NCI-H510A (cell line): ENCODE data around the gene GTF2A2.
"Not testable (repeated sequence)": the region's sequence is repeated elsewhere in the genome, so short reads cannot be mapped to it uniquely, and the experiment has no call there.

ENCODE experiments used
- DNase-seq: peaks from one replicate; lab custom pipeline; 2025; lab: John Stamatoyannopoulos, UW

Gene GTF2A2, protein sequence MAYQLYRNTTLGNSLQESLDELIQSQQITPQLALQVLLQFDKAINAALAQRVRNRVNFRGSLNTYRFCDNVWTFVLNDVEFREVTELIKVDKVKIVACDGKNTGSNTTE

DNA sequence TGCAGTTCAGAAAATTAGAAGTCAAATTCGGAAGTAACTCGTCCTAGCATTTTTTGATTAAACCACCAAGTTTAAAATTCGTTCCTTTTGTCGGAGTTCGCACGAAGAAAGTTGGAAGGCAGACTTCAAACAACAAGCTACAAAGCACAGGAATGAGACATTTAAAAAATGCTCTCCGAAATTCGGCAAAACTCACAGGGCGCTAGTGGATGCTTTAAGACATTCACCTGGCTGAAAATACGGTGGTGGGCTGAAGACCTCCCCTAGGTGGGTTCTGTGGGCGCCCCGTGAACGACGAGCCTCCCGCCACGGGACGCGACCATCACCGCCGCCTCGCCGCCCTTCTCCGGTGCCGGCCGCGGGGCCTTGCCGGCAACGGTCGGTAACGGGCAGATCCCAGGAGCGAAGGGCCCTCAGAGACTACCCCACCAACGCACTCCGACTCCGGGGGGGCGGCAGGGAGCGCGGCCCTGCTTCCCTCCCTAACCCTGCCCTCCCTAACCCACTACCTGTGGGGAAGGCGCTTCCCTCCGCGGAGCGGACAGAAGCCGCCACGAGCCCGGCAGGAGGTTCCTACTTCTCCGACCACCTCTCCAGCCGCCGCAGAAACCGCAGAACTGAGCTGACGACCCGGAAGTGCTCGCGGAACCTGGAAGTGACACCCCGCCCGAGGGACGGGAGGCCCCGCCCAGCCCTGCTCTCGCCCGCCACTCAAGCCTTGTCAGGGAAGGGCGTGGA, at the start of gene GTF2A2:
Gene GTF2A2, minus strand, starts transcription at position 619 of the 738 bp plus-strand sequence. CDS start 5,238 bp downstream, outside the sequence.
- DNase-seq = peak; percentile 90

DNA sequence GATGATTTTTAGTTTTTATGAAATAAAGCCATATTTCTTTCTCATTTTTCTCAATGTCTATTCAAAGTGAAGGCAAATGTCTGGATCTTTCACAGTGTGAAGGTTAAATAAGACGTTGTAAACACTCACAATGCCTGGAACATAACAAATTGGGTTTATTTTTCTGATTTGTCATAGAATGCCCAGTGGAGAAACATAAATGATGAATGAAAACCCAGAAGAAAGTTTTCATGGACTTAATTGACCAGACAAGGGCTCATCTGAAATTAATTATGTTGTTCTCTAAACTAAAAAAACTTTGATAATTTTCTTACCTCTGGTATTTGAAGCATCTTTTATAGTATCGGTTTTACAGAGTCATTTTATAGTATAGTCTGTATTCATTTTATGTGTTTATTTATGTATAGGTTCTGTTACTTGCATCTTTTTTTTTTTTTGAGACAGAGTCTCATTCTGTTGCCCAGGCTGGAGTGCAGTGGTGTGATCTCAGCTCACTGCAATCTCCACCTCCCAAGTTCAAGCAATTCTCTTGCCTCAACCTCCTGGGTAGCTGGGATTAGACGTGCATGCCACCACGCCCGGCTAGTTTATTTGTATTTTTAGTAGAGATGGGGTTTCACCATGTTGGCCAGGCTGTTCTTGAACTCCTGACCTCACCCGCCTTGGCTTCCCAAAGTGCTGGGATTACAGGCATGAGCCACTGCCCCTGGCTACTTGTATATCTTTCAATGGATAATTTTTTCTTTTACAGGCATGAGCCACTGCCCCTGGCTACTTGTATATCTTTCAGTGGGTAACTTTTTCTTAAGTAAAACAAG, 46.9 kb upstream of the GTF2A2 start:
- DNase-seq = no peak

DNA sequence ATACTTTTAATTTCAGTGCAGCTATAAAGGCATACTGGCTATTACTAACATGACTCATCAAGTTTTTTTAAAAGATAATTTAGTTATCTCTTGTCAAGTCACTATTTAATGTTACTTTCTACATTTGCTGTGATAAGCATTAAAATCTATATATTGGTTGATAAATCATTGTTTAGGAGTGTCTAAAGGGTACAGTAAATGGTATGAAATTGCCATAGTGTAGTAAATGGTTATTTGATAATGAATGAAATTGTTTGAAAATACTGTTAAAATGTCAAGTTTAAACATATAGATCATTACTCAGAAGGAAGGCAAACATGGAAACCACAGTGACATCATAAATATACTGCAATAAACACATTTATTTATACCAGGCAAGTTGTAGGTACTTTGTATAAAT, 45.0 kb upstream of the GTF2A2 start:
- DNase-seq = no peak

DNA sequence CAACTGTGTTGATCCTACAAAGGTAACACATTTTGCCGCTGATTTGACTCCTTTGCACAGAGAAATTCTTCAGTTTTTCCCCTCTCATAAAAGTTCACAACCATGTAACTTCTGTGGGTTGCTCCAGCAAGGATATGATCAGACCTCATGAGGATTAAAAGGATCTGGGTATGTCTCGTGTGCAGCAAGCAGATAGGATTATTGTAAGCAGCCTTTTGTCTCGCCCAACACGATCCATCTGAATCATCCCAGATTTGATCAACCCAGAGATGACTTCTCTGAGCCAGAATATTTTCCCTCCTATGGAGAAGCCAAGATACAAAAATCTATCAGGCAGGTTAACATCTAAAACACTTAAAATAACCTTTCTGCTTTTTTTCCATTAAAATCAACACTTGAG, 44.6 kb upstream of the GTF2A2 start:
- no peak for DNase-seq

DNA sequence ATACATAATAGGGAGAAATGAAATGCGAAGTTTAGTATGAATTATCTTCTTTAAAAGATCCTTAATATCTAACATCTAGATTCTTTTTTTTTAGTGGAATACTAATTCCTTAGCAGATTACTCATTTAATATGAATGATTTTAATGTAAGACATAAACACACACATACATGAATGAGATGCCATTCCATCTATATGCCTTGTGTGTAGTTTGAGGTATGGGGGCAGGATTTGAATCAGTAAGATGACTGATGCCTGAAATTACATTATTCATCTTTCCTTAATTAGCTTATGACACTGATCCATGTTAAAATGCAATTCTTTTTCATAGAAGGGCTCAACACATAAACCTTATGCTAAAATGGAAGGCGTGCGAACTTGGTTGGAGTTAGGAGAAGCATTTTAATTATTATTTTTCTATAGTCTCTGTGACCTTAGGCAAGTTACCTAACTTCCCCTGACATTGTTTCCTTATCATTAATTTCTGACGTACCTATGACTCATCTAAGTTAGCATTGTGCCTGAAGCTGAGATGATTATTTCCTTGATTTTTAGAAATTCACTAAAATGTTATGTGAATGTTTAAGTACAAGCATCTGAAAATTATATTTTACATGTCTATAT, 42.6 kb upstream of the GTF2A2 start:
- no peak for DNase-seq

DNA sequence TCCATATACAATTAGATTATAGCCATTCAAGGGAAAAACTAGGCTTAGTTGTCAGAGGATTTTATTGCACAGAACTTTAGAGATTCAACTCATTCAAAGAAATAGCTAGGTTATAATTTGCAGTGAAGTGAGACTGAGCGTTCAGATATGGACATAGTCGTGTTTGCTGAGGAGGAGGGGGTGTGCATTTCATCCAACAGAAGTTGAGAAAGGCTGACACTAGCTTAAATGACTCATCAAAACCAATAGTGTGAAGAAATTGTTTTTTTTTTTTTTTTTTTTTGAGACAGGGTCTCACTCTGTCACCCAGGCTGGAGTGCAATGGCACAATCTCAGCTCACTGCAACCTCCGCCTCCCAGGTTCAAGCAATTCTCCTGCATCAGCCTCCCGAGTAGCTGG, 40.8 kb upstream of the GTF2A2 start:
- DNase-seq = not testable (repeated sequence)

DNA sequence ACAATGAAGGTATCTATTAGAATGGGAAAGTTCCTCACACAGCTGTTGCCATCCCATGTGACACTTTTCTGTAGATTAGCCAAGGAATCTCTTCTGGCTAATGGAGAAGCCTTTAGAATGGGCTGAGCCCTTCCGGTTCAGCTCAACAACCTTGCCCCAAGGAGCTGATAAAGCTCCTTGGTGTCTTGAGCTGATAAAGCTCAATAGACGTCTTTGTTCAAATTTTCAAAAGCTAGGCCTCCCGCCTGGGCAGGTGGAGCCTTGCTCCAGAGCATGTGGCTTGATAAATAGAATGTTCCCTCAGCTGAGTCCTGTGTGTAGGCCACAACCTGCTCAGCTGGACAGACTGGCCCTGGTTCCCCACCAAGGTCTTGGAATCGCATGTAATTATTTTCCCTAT, 39.0 kb upstream of the GTF2A2 start:
- DNase-seq = no peak

DNA sequence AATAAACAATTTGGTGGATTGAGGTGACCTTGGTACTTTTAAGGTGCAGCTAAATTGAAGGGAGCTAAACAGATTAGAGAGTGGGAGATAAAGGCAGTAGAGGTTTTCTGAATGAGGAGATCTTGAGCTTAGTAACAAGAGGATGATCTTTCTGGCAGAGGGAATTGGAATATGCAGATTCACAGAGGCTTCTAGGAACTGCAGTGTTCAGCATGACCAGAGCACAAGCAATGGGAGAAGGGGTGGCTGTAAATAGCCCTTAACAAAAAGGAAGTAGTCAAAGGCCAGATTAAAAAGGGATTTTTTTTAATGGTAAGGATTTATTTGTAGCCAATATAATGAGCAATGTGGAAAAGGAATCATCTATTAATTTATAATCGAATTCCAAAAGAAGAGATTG, 37.5 kb upstream of the GTF2A2 start:
- DNase-seq = no peak

DNA sequence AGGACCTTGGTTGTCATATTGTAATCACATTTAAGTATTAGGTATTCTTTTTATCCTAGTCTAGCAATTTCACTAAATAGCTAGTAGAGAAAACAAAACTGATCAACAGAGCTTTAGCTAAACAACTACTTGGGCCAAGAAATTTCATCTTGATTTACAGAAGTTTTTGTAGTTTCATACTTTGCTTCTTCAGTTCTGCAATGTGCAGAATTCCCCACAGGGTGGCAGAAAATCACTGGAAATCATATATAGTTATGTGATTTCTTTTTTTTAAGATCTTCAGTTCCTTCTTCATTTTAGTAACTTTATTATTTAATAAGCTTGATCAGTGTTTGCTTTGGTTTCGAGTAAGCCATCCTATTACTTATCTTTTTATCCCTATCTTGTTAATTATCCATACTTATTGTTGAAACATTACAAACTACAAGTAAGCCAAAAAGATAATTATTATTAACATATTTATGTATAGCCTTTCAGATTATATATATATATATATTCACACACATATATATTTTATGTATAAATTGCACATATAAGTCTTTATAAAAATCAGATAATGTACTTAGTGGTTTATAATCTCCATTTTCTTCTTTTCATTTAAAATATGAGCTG, 34.0 kb upstream of the GTF2A2 start:
- no peak for DNase-seq

DNA sequence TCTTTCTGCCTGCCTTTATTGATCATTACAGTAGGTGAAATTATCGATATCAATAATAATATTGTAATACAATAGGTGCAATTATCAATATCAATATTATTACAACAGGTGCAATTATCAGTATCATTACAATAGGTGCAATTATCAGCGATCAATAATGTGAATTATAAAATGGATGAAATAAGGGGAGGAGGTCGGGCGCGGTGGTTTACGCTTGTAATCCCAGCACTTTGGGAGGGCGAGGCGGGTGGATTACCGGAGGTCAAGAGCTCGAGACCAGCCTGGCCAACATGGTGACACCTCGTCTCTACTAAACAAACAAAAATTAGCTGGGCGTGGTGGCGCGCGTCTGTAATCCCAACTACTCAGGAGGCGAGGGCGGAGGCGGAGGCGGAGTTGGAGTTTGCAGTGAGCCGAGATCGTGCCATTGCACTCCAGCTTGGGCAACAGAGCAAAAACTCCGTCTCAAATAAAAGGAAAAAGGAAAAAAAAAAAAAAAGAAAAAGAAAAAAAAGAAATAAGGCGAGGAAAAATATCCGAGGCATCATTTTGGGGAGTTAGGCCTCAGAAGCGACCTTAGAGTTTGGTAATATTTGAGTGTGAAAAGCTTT, 32.4 kb upstream of the GTF2A2 start:
- peak; percentile 44 for DNase-seq

DNA sequence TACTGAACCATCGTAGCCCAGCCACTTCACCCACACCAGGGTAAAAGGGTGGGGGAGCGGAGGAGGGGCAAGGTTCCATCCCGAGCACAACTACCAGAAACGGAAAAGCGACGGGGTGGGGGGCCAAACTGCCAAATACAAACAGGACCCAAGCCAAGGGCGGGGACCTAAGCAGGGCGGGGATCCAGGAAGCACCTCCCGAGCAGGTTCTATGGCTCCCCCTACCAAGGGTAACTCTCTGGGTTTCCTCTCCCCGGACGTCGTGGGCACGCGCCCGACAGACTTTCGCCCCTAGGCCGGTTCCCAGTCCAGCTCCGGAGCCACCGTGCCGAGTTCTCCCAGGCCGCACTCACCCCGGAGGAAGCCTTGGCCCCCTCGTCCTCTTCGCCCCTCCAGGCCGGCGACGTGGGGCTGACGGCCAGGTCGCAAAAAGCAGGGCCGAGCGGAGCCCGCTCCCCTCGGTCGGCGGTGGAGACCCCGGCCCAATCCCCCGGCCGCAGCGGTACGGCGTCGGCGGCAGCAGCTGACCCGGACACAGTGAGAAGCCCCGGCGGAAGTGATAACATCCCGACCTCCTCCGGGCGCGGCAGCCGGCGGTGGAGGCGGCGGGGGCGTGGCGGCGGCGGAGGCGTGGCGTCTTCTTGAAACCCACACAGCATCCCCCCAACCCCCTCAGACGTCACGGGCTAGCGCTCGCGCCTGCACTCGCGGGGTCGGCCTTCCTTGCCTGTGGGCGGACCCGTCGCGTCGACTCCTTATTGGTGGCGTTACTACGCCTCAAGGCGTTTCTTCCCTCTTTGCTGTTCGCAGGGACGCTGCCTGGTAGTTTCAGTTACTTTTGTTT, 31.7 kb upstream of the GTF2A2 start, which contains the start of gene BNIP2:
Gene BNIP2, minus strand, starts transcription at position 539 of the 844 bp plus-strand sequence. CDS start 6,863 bp downstream, outside the sequence.
- DNase-seq = peak; percentile 94

DNA sequence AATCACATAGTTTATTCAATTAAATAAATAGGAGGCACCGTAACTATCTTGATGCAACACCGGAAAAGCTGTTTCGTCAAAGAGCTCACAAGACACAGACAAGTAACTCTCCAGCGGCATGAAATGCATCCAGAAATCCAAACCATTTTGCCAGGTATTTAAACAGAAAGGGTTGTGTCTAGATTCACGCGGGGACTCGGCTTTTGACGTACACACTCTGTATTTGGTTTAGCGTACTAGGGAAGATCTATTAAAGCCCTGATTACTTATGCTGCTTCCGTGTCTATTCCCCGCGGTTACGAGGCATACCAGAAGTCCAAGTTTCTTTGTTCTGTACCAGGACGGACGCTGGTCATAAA, 31.1 kb upstream of the GTF2A2 start:
- no peak for DNase-seq

DNA sequence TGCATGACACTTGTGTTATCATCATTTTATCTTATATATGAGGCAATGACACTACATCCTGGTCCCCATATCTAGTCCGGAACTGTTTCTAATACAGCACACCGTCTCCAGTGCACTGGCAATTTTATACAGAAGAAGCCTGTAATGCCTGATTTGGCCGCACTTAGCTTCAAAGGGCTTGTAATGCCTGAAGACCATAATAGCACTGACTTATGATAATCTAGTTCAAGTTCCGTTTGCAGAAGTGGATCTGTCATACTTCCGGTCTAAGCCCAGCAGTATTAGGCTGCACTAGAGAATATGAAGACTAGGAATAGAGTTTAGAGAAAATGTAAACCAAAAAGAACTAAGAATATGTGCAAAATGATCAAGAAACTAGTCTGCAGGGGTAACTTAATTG, 30.5 kb upstream of the GTF2A2 start:
- DNase-seq = no peak

DNA sequence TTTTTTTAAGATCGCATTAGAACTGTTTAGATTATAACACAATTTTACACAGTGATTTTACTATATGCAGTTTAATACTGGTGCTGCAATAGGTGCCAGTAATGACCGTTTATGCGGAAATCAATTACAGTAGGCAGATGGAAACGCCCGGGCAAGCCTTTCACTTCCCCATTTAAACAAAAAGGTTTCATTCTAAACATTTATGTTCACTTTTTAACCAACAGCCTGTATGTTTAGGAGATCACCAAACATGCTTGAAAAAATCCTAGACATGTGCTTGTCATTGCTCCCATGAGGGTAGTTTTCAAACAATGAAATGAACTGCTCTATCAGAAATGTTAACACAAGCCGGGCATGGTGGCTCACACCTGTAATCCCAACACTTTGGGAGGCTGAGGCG, 29.1 kb upstream of the GTF2A2 start:
- no peak for DNase-seq

DNA sequence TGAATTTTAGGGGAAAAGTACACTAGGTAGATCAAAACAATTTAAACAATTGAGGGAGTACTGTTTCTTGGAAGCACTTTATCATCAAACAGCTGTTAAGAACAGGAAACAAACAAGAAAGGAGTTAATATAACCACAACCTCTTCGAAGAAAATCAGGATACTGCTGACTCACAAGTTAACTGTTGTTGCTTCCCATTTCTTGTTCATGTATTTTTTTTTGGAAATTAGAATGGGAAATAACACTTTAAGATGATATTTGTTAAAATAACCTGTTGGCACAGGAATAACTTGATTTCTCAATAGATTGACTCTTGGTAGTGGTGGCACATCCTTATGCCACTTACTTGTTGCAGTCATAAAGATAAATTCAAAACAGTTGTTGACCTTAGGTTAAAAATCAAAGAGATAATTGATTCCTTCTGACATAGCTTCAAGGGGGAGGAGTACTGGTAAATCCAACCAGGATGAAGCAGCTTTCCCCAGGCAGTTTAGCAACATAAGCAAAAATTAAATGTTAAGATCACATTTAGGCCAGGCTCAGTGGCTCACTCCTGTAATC, 28.5 kb upstream of the GTF2A2 start:
- DNase-seq = no peak

DNA sequence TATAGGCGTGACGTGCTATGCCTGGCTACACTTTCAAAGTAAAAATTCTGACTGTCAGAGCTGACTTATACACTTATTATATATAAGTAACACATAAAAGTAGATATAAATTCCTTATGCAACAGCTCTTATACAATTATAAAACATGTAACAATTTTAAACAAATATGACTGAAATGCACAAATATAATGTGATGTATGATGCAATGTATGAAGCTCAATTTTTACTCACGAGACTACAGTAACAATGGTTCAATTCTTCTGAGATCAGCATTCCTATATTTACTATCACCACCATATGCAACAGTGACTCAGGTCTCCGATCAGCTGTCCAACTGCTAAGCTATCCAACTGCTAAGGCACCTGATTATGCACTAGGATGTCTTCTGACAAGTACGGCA, 23.6 kb upstream of the GTF2A2 start:
- DNase-seq = no peak

DNA sequence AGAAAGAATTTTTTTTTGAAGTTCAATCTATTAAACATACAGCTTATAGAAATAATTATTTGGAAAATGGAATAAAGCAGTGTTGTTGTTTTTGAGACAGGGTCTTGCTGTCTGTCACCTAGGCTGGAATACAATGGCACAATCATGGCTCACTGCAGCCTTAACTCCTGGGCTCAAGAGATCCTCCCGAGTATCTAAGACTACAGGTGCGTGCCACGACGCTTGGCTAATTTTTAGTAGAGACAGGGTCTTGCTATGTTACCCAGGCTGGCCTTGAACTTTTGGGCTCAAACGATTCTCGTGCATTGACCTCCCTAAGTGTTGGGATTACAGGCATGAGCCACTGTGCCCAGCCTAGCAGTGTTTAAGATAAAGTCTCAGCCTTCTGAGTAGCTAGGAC, 23.0 kb upstream of the GTF2A2 start:
- DNase-seq = no peak

DNA sequence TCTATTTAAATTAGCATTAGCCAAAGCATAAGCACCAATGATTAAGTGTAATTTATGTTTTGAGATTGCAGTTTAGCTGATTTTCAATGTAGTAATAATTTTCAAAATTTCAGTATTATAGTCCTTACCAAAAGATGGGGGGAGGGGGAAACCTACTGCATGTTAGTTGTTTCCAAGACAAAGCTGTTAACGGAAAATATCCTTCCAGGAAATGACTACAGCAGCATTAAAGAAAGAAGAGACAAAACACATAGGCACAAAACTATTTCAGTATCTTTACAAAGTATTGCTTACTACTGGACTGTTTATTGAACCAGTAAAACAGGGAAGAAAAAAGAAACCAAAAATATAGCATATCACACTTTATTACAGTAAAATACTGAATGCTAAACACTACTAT, 21.3 kb upstream of the GTF2A2 start:
- no peak for DNase-seq

DNA sequence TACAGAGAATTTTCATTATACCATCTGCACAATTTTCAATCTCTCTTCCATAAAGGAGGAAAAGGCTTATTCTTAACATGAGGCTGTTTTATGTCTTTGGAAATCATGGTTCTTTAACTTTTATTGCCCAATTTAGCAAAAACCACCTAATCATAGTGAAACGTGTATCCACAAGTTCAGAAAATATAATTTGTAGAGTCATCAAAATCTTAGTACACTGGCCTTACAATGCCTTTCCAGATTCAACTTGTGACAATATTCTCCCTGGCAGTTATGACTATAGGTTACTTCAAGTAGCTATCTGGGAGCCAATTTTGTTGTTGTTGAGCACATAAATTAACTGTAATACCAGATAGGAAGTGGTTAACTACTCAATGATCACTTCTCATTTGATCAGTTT, 20.9 kb upstream of the GTF2A2 start:
- no peak for DNase-seq

DNA sequence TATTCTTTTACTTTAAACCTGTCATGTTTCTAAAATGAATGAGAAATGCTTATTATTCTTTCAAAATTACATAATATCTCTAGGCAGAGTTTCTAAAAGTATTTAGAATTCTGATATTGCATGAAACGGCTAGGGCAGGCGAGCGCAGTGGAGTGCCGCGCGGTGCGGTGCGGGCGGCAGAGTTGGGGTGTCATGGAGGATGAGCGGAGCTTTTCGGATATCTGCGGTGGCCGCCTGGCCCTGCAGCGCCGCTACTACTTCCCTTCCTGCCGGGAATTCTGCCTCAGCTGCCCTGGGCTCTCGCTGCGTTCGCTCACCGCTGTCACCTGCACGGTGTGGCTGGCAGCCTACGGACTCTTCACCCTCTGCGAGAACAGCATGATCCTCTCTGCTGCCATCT, 19.2 kb upstream of the GTF2A2 start:
- no peak for DNase-seq
